Activated naive CD4-positive, alpha-beta T cell treated with anti-CD3 and anti-CD28 coated beads, Interleukin-2, amount 50 U/mL, for 72 hours (primary cell): ENCODE results near the gene DTL. TPM values are rescaled to one million over a fixed set of nuclear protein-coding genes. Genes with fewer than 3 reads are reported as not detected.
"Not testable (repeated sequence)": the region's sequence is repeated elsewhere in the genome, so short reads cannot be mapped to it uniquely, and the experiment has no call there.

Source experiments
- ATAC-seq, 2 donors: fragments of 150-1000 bp; cut with Tn5 transposase; 2 replicates each; pipeline ENCODE4 v1.10.0; 2021; ENCODE audit warnings: mild to moderate bottlenecking in 2 of 2, moderate library complexity in 2 of 2
- DNase-seq, 2 donors: peaks; one replicate each; pipeline ENCODE4 v3.0.0; 2021 to 2022; ENCODE audit warnings: low spot score in 2 of 2
- H3K27ac Mint-ChIP-seq, 2 donors: one replicate each; pipeline ENCODE4 v1.8.0; 2022; ENCODE audit warnings: mild to moderate bottlenecking in 2 of 2, mixed read lengths in 2 of 2
- H3K36me3 Mint-ChIP-seq, 2 donors: one replicate each; pipeline ENCODE4 v1.8.0; 2022; ENCODE audit warnings: mixed read lengths in 2 of 2
- H3K9me3 Mint-ChIP-seq, 2 donors: one replicate each; pipeline ENCODE4 v1.8.0; 2022; ENCODE audit warnings: mixed read lengths in 2 of 2
- total RNA-seq, 2 donors: library from RNA; stranded (reverse); gene quantifications; one replicate each; pipeline ENCODE4 v1.2.3, GENCODE V29; 2022

Gene DTL
- total RNA-seq, 2 donors from 2014 or later, result 82.2 to 111 TPM

- ATAC-seq (peak; percentile 49 to 81), DNase-seq (no peak)
- no peak overlapping the region for H3K27ac Mint-ChIP-seq
- peaks cover 12 to 20% of the 10 kb centered on the region in 2 donors for H3K36me3 Mint-ChIP-seq
- H3K9me3 Mint-ChIP-seq, result peaks cover 6 to 16% of the 10 kb centered on the region in 2 donors
Observed at GRCh38 chr1:212024469-212025149, 10.9 kb upstream of the DTL start.

GRCh38 chr1:212027727-212028126, 7.8 kb upstream of the DTL start:
- not testable (repeated sequence) for H3K27ac Mint-ChIP-seq, DNase-seq, ATAC-seq
- Mint-ChIP-seq H3K9me3 (peaks cover 6 to 17% of the 10 kb centered on the region in 2 donors), H3K36me3 (peaks cover 13 to 22% of the 10 kb centered on the region in 2 donors)

- DNase-seq (no peak), ATAC-seq (no peak)
- peak overlapping the region; percentile 74 to 89 for H3K27ac Mint-ChIP-seq
- peaks cover 0 to 4% of the 10 kb centered on the region in 2 donors for H3K9me3 Mint-ChIP-seq
- peaks cover 9 to 18% of the 10 kb centered on the region in 2 donors for H3K36me3 Mint-ChIP-seq
Observed at GRCh38 chr1:212030936-212031528, 4.5 kb upstream of the DTL start.

- ATAC-seq (peak in 1 of 2 donors; percentile 1), DNase-seq (no peak)
- Mint-ChIP-seq H3K27ac (peak overlapping the region; percentile 81 to 97), H3K36me3 (peaks cover 33 to 51% of the 10 kb centered on the region in 2 donors), H3K9me3 (peaks cover 0 to 4% of the 10 kb centered on the region in 2 donors)
Observed at GRCh38 chr1:212034516-212035122, 929 bp upstream of the DTL start.

- Mint-ChIP-seq H3K9me3 (peaks cover 0 to 4% of the 10 kb centered on the region in 2 donors), H3K27ac (peak overlapping the region; percentile 81 to 97), H3K36me3 (peaks cover 40 to 58% of the 10 kb centered on the region in 2 donors)
- DNase-seq (no peak), ATAC-seq (peak; percentile 8 to 23)
Observed at GRCh38 chr1:212035835-212036605, 472 bp downstream of the DTL start.

GRCh38 chr1:212037900-212038299, 2.4 kb downstream of the DTL start:
- no peak for ATAC-seq
- no peak overlapping the region for H3K27ac Mint-ChIP-seq
- no peak for DNase-seq
- H3K36me3 Mint-ChIP-seq, result peaks cover 43 to 62% of the 10 kb centered on the region in 2 donors
- H3K9me3 Mint-ChIP-seq, result peaks cover 0 to 2% of the 10 kb centered on the region in 2 donors

GRCh38 chr1:212039622-212040021, 4.1 kb downstream of the DTL start:
- no peak for DNase-seq
- ATAC-seq, result no peak
- no peaks in the 10 kb centered on the region for H3K9me3 Mint-ChIP-seq
- no peak overlapping the region for H3K27ac Mint-ChIP-seq
- H3K36me3 Mint-ChIP-seq, result peaks cover 42 to 54% of the 10 kb centered on the region in 2 donors

- ATAC-seq (peak in 1 of 2 donors; percentile 42), DNase-seq (no peak)
- Mint-ChIP-seq H3K9me3 (no peaks in the 10 kb centered on the region), H3K36me3 (peaks cover 46 to 62% of the 10 kb centered on the region in 2 donors), H3K27ac (no peak overlapping the region)
Observed at GRCh38 chr1:212040629-212041412, 5.3 kb downstream of the DTL start.

GRCh38 chr1:212042436-212042835, 6.9 kb downstream of the DTL start:
- DNase-seq (no peak), ATAC-seq (no peak)
- Mint-ChIP-seq H3K27ac (no peak overlapping the region), H3K36me3 (peaks cover 44 to 53% of the 10 kb centered on the region in 2 donors), H3K9me3 (no peaks in the 10 kb centered on the region)

GRCh38 chr1:212044851-212045250, 9.3 kb downstream of the DTL start:
- H3K9me3 Mint-ChIP-seq, result no peaks in the 10 kb centered on the region
- DNase-seq (no peak), ATAC-seq (no peak)
- H3K27ac Mint-ChIP-seq, result no peak overlapping the region
- peaks cover 35 to 41% of the 10 kb centered on the region in 2 donors for H3K36me3 Mint-ChIP-seq

- no peaks in the 10 kb centered on the region for H3K9me3 Mint-ChIP-seq
- H3K36me3 Mint-ChIP-seq, result peaks cover 36 to 42% of the 10 kb centered on the region in 2 donors
- no peak for DNase-seq
- ATAC-seq, result no peak
- H3K27ac Mint-ChIP-seq, result no peak overlapping the region
Observed at GRCh38 chr1:212045981-212046380, 10.4 kb downstream of the DTL start.

- no peak for ATAC-seq
- H3K9me3 Mint-ChIP-seq, result peaks cover 13% of the 10 kb centered on the region in 2 donors
- no peak for DNase-seq
- H3K27ac Mint-ChIP-seq, result no peak overlapping the region
- H3K36me3 Mint-ChIP-seq, result peaks cover 76 to 84% of the 10 kb centered on the region in 2 donors
Observed at GRCh38 chr1:212053993-212054392, 18.4 kb downstream of the DTL start.

GRCh38 chr1:212055333-212055732, 19.8 kb downstream of the DTL start:
- ATAC-seq, result no peak
- H3K9me3 Mint-ChIP-seq, result peaks cover 13% of the 10 kb centered on the region in 2 donors
- DNase-seq, result no peak
- peaks cover 75 to 93% of the 10 kb centered on the region in 2 donors for H3K36me3 Mint-ChIP-seq
- no peak overlapping the region for H3K27ac Mint-ChIP-seq

- H3K9me3 Mint-ChIP-seq, result peaks cover 7 to 9% of the 10 kb centered on the region in 2 donors
Observed at GRCh38 chr1:212060632-212061472, 25.3 kb downstream of the DTL start.

GRCh38 chr1:212062832-212063438, 27.4 kb downstream of the DTL start:
- ATAC-seq (peak in 1 of 2 donors; percentile 52), DNase-seq (no peak)
- Mint-ChIP-seq H3K27ac (no peak overlapping the region), H3K9me3 (no peaks in the 10 kb centered on the region), H3K36me3 (peaks cover 26 to 47% of the 10 kb centered on the region in 2 donors)

More at GRCh38 chr1:212060632-212061472, 25.3 kb downstream of the DTL start:
- peak; percentile 51 to 68 for ATAC-seq
- Mint-ChIP-seq H3K27ac (peak overlapping the region in 1 of 2 donors; percentile 44), H3K36me3 (peaks cover 34 to 50% of the 10 kb centered on the region in 2 donors)
- no peak for DNase-seq
